LNCaP clone FGC (cell line): ENCODE measurements around the gene BARD1.

Experiments used
- DNase-seq: peaks from one replicate; pipeline ENCODE4 v3.0.0-alpha.2; 2011; ENCODE audit warnings: low read depth
- H3K4me3 ChIP-seq: 2 replicates; pipeline ENCODE4 v1.5.1; 2011; ENCODE audit warnings: mild to moderate bottlenecking, low read depth, low read length, control low read depth
- TF ChIP-seq, protein P1 (sequence below): IDR thresholded peaks from 2 replicates; pipeline ENCODE4 v1.5.1; 2012; ENCODE audit warnings: mild to moderate bottlenecking; ENCODE audit not compliant: control insufficient read depth, insufficient read depth; ENCODE audit errors: extremely low read depth

BARD1 gene

DNA sequence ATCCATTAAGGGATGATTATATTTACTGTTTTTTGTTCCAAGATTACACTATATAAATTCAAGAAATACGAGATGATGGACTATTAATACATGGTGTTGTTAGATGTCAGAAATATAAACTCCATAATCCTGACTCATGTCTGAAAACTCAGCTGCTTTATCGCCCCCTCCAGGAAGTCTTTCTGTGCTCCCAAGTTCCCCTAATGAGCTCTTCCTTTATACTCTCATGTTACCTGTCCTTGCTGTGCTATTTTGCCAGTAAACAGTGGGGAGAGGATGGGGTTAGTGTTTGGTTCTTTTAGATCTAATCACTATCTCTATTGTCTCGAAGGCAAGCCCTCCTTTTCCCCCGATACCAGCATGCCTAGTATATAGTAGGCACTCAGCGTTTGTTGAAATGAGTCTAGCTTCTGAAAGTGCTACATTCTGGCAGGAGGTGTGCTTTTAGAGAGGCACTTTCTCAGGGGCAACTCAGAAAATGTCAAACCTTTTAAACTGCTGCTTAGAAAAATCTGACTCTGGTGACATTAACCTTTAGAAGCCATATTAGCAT is 21.4 kb upstream of the BARD1 start:
- DNase-seq = no peak
- H3K4me3 ChIP-seq = no peak overlapping the region
- TF ChIP-seq, protein P1, sequence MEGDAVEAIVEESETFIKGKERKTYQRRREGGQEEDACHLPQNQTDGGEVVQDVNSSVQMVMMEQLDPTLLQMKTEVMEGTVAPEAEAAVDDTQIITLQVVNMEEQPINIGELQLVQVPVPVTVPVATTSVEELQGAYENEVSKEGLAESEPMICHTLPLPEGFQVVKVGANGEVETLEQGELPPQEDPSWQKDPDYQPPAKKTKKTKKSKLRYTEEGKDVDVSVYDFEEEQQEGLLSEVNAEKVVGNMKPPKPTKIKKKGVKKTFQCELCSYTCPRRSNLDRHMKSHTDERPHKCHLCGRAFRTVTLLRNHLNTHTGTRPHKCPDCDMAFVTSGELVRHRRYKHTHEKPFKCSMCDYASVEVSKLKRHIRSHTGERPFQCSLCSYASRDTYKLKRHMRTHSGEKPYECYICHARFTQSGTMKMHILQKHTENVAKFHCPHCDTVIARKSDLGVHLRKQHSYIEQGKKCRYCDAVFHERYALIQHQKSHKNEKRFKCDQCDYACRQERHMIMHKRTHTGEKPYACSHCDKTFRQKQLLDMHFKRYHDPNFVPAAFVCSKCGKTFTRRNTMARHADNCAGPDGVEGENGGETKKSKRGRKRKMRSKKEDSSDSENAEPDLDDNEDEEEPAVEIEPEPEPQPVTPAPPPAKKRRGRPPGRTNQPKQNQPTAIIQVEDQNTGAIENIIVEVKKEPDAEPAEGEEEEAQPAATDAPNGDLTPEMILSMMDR = 0 out of 2 replicates have a peak, but pooled peaks have one; percentile 5

DNA sequence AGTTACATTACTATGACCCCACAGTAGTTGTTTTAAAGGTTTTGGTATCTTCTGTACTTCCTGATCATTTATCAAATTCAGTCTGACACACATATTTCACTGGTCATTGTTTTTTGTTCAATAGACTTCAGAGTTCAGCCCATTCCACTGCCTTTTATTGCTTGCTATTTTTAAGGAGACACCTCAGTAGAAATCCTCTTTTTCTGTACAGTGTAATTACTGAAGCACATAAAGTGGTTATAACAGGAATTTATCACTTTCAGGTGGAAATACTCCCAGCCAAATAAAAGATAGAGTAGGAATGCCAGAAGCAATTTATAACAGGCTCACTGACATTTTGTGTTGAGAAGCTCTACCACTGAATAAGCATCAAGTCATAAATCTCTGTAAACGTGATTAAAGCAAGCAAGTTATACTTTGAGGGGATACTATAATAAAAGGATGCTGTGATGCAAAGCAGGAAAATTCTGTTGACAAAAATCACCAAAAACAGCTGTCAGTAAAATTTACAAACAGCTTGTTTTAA is 6.6 kb upstream of the BARD1 start:
- DNase-seq = no peak
- TF ChIP-seq, protein P1 = no peak
- H3K4me3 ChIP-seq = no peak overlapping the region

DNA sequence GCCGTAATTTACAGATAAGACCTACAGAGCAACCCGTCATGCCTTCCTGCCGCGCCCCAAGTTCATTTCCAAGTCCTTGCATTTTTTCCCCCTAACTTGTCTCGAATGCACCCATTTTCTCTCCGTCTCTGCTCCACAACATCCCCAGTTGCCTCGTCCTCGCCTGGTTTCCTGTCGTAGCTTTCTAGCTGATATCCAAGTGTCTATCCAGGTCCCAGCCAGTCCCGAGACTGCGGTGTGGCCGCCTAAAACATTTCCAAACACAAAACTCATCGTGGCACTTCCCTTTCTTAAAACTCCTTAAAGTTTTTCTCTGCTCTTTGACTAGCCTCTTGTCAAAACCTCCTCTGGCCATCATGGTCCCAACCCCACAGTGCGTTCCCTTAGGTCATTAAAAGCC is 1.2 kb upstream of the BARD1 start:
- TF ChIP-seq, protein P1 = no peak
- peak overlapping the region; percentile 56 for H3K4me3 ChIP-seq
- no peak for DNase-seq

DNA sequence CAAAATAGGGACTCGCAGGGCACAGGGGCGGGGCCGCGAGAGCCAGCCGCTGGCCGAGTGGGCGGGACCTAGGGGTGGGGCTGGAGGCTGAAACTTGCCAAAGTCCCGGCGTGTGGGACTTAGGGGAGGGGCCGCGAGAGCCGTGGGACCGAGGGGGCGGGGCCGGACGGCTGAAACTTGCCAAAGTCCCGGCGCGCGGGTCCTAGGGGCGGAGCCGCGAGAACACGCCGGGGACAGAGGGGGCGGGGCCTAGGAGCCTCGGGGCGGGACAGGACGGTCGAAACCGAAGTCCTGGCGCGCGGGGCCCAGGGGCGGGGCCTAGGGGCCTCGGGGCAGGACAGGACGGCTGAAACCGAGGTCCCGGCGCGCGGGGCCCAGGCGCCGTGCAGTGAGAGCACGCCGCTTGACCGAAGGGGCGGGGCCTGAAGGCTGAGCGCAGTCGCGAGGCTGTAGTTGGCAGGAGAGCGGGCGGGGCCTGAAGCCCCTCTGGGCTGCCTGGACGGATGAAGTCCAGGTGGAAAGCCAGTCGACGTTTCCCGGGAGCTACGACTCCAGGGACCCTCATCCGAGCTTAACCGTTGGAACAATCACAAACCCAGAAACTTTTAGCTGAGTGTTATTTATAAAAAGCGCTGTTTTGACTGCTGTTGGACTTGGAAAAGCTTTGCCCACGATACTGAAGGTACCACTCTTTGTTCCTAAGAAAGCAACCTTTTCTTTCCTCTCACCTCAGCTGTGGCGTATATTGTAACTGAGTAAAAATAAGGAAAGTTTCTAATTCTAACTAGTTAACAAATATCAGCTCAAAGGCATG is 475 bp upstream of the BARD1 start:
- peak; percentile 89 for DNase-seq
- H3K4me3 ChIP-seq = peak overlapping the region; percentile 86
- TF ChIP-seq, protein P1 = no peak

DNA sequence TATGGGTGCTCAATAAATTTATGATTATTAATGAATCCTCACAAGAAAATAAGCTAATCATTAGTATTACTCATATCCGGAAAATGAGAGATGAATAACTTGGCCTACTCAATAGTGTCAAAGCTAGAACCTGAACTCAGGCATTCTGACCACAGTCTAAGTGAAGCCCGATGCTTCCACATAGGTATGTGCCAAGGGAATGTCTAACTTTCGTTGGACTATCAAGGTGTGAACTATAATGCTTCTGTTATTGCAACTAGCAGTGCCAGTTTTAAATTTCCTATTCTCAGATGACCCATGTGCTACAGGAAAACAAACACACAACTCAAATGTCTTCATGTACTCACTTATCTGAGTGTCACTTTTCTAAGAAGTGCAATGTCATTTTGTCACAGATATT is 1.8 kb downstream of the BARD1 start:
- TF ChIP-seq, protein P1 = no peak
- H3K4me3 ChIP-seq = peak overlapping the region; percentile 86
- no peak for DNase-seq

DNA sequence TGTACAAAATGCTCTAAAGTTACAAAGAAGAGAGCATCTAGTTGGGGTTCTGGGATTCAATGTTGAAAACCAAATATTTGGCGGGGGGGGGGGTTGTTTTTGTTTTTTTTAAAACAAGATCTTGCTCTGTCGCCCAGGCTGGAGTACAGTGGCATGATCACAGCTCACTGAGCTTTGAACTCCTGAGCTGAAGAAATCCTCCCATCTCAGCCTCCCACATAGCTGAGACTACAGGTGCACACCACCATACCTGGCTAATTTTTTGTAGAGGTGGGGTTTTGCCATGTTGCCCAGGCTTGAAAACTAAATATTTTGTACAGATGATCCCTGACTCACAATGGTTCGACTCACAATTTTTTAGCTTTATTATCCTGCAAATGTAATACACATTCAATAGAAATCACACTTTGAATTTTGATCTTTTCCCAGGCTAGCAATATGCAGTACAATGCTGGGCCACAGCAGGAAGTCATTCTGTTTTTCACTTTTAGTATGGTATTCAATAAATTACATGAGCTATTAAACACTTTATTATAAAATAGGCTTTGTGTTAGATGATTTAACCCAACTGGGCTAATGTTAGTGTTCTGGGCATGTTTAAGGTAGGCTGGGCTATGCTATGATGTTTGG is 7.6 kb downstream of the BARD1 start:
- DNase-seq = no peak
- TF ChIP-seq, protein P1 = no peak
- H3K4me3 ChIP-seq = no peak overlapping the region
